ENCODE measurements around the gene ACTG2. TPM values are rescaled to one million over a fixed set of nuclear protein-coding genes. Genes with fewer than 3 reads are reported as not detected.

Gene ACTG2
- total RNA-seq, 4 donors from 2014 or later = 37.7 to 809 (median 109) TPM

DNA sequence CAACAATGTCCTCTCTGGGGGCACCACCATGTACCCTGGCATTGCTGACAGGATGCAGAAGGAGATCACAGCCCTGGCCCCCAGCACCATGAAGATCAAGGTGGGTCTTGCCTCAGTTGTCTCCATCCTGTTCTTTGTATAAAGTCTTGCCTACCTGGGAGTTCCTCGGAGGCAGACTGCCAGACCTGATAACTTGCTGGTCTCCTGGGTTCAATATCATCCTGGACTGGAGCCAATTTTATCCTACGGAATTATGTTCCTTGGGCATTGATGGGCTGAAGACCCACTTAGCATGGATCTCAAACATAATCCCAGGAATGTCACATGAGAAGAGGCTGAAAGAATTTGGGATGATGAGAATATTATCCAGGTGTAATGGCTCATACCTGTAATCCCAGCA, 23.9 kb downstream of the ACTG2 start:
- no peak overlapping the region for H3K4me3 ChIP-seq
- no peak overlapping the region for H3K27ac ChIP-seq
- peaks cover 0 to 8% (median 0%) of the 10 kb centered on the region in 4 donors for H3K27me3 ChIP-seq
- intact Hi-C loops (cut with DNase I) = no loop called here
- no peaks in the 10 kb centered on the region for H3K9me3 ChIP-seq
- no peaks in the 10 kb centered on the region for H3K36me3 ChIP-seq
- WGBS, 2 donors = 40 to 43% methylated on average over 2 of the region's 2 CpGs
- TF ChIP-seq POLR2A (IDR thresholded peaks at IDR 0.05) = no peak
- TF ChIP-seq CTCF (IDR thresholded peaks at IDR 0.05) = no peak
- H3K4me1 ChIP-seq = no peaks in the 10 kb centered on the region
- no peak for DNase-seq

DNA sequence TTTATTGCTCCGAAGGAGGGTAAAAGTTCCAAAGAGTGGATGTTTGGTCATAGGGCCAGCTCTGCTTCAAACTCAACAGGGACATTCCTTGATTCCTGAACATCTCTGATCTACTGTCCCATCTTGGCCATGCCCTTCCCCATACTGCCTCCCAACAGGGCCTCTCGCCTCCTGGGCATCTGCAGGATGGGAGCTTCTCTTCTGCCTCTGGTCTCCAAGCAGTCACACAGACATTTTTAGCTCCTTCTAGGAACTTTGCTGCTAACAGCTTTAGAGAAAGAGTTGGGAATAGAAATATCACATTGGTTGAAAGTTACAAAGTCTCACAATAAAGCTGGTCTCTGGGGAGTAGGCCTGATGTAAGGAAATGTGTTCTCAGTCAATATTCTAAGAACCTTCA, 24.5 kb downstream of the ACTG2 start:
- TF ChIP-seq CTCF (IDR thresholded peaks at IDR 0.05) (no peak), POLR2A (IDR thresholded peaks at IDR 0.05) (no peak)
- no peaks in the 10 kb centered on the region for H3K9me3 ChIP-seq
- no peak for DNase-seq
- no peak overlapping the region for H3K4me3 ChIP-seq
- H3K36me3 ChIP-seq = no peaks in the 10 kb centered on the region
- no peaks in the 10 kb centered on the region for H3K4me1 ChIP-seq
- intact Hi-C loops (cut with DNase I) = no loop called here
- 36 to 45% methylated on average over 2 of the region's 2 CpGs for whole genome bisulfite sequencing, 2 donors
- H3K27me3 ChIP-seq = peaks cover 0 to 8% (median 0%) of the 10 kb centered on the region in 4 donors
- no peak overlapping the region for H3K27ac ChIP-seq

- intact Hi-C loops (cut with DNase I) = no loop called here
- Histone ChIP-seq H3K9me3 (no peaks in the 10 kb centered on the region), H3K4me1 (no peaks in the 10 kb centered on the region), H3K36me3 (no peaks in the 10 kb centered on the region), H3K4me3 (no peak overlapping the region), H3K27ac (no peak overlapping the region), H3K27me3 (peaks cover 0 to 8% (median 0%) of the 10 kb centered on the region in 4 donors)
- 55 to 76% methylated on average over 4 of the region's 4 CpGs for WGBS, 2 donors
- TF ChIP-seq CTCF (IDR thresholded peaks at IDR 0.05) = no peak
- no peak for TF ChIP-seq POLR2A (IDR thresholded peaks at IDR 0.05)
- no peak for DNase-seq
Measured at GRCh38 chr2:73917696-73918207, 24.9 kb downstream of the ACTG2 start.

GRCh38 chr2:73918856-73919255, 26.0 kb downstream of the ACTG2 start:
- no peaks in the 10 kb centered on the region for H3K9me3 ChIP-seq
- 75 to 83% methylated on average over 2 to 3 of the region's 3 CpGs for WGBS, 2 donors
- no peaks in the 10 kb centered on the region for H3K36me3 ChIP-seq
- DNase-seq = no peak
- no peak overlapping the region for H3K4me3 ChIP-seq
- H3K27ac ChIP-seq = no peak overlapping the region
- no peak for TF ChIP-seq POLR2A (IDR thresholded peaks at IDR 0.05)
- TF ChIP-seq CTCF (IDR thresholded peaks at IDR 0.05) = no peak
- no peaks in the 10 kb centered on the region for H3K4me1 ChIP-seq
- intact Hi-C loops (cut with DNase I) = no loop called here
- H3K27me3 ChIP-seq = peaks cover 0 to 8% (median 0%) of the 10 kb centered on the region in 4 donors

- H3K4me1 ChIP-seq = no peaks in the 10 kb centered on the region
- 74 to 85% methylated on average over 7 of the region's 7 CpGs for WGBS, 2 donors
- intact Hi-C loops (cut with DNase I) = no loop called here
- DNase-seq = no peak
- no peak overlapping the region for H3K27ac ChIP-seq
- no peak overlapping the region for H3K4me3 ChIP-seq
- no peak for TF ChIP-seq POLR2A (IDR thresholded peaks at IDR 0.05)
- no peak for TF ChIP-seq CTCF (IDR thresholded peaks at IDR 0.05)
- peaks cover 0 to 8% (median 0%) of the 10 kb centered on the region in 4 donors for H3K27me3 ChIP-seq
- no peaks in the 10 kb centered on the region for H3K36me3 ChIP-seq
- no peaks in the 10 kb centered on the region for H3K9me3 ChIP-seq
Measured at GRCh38 chr2:73919596-73920228, 26.9 kb downstream of the ACTG2 start.

Data from esophagus squamous epithelium (tissue), 5 donors.